ENCODE data around the gene MS4A18.
"Not testable (repeated sequence)": the region's sequence is repeated elsewhere in the genome, so short reads cannot be mapped to it uniquely, and the experiment has no call there.

The MS4A18 gene

GRCh38 chr11:60734279-60734678 is 9.8 kb downstream of the MS4A18 start:
- in situ Hi-C loops (cut with HindIII; ENCODE audit: low sequenced_read_pairs) = no loop called here

- in situ Hi-C loops (cut with HindIII; ENCODE audit: low sequenced_read_pairs) = no loop called here
Measured at GRCh38 chr11:60739114-60739513, 14.6 kb downstream of the MS4A18 start.

GRCh38 chr11:60740573-60740972 is 16.1 kb downstream of the MS4A18 start:
- in situ Hi-C loops (cut with HindIII; ENCODE audit: low sequenced_read_pairs) = no loop called here

- in situ Hi-C loops (cut with HindIII; ENCODE audit: low sequenced_read_pairs) = no loop called here
Measured at GRCh38 chr11:60741421-60741820, 16.9 kb downstream of the MS4A18 start.

- in situ Hi-C loops (cut with HindIII; ENCODE audit: low sequenced_read_pairs) = no loop called here
Measured at GRCh38 chr11:60743058-60743457, 18.5 kb downstream of the MS4A18 start.

GRCh38 chr11:60744114-60744513 is 19.6 kb downstream of the MS4A18 start:
- in situ Hi-C loops (cut with HindIII; ENCODE audit: low sequenced_read_pairs) = no loop called here

- in situ Hi-C loops (cut with HindIII; ENCODE audit: low sequenced_read_pairs) = no loop called here
Measured at GRCh38 chr11:60747359-60747873, 22.9 kb downstream of the MS4A18 start.

GRCh38 chr11:60748225-60748624 is 23.7 kb downstream of the MS4A18 start:
- in situ Hi-C loops (cut with HindIII; ENCODE audit: low sequenced_read_pairs) = no loop called here

- in situ Hi-C loops (cut with HindIII; ENCODE audit: low sequenced_read_pairs) = no loop called here
Measured at GRCh38 chr11:60748821-60749220, 24.3 kb downstream of the MS4A18 start.

- in situ Hi-C loops (cut with HindIII; ENCODE audit: low sequenced_read_pairs) = no loop called here
Measured at GRCh38 chr11:60750911-60751310, 26.4 kb downstream of the MS4A18 start.

GRCh38 chr11:60753309-60753708 is 28.8 kb downstream of the MS4A18 start:
- in situ Hi-C loops (cut with HindIII; ENCODE audit: low sequenced_read_pairs) = no loop called here

GRCh38 chr11:60754887-60755286 is 30.4 kb downstream of the MS4A18 start:
- in situ Hi-C loops (cut with HindIII; ENCODE audit: low sequenced_read_pairs) = no loop called here

GRCh38 chr11:60756307-60757032 is 31.9 kb downstream of the MS4A18 start, which contains the start of gene MS4A15:
TSS of gene MS4A15 (plus strand) at chr11:60756867. CDS start at chr11:60763734, 6,867 bp downstream.
- in situ Hi-C loops (cut with HindIII; ENCODE audit: low sequenced_read_pairs) = no loop called here

GRCh38 chr11:60757231-60757800 is 32.8 kb downstream of the MS4A18 start:
- in situ Hi-C loops (cut with HindIII; ENCODE audit: low sequenced_read_pairs) = no loop called here

- in situ Hi-C loops (cut with HindIII; ENCODE audit: low sequenced_read_pairs) = not testable (repeated sequence)
Measured at GRCh38 chr11:60758671-60759070, 34.2 kb downstream of the MS4A18 start.

- in situ Hi-C loops (cut with HindIII; ENCODE audit: low sequenced_read_pairs) = not testable (repeated sequence)
Measured at GRCh38 chr11:60759438-60760225, 35.1 kb downstream of the MS4A18 start.

- in situ Hi-C loops (cut with HindIII; ENCODE audit: low sequenced_read_pairs) = no loop called here
Measured at GRCh38 chr11:60761436-60762190, 37.1 kb downstream of the MS4A18 start.

GRCh38 chr11:60762851-60763691 is 38.6 kb downstream of the MS4A18 start:
- in situ Hi-C loops (cut with HindIII; ENCODE audit: low sequenced_read_pairs) = no loop called here

GRCh38 chr11:60763692-60764369 is 39.3 kb downstream of the MS4A18 start:
- in situ Hi-C loops (cut with HindIII; ENCODE audit: low sequenced_read_pairs) = no loop called here
